NCI-H2171 treated with DMSO at 0.1 percent for 48 hours (cell line): ENCODE measurements around the gene ZBTB8B.

Source experiments
- DNase-seq: peaks from one replicate; lab custom pipeline; 2025; lab: John Stamatoyannopoulos, UW

The ZBTB8B gene

DNA sequence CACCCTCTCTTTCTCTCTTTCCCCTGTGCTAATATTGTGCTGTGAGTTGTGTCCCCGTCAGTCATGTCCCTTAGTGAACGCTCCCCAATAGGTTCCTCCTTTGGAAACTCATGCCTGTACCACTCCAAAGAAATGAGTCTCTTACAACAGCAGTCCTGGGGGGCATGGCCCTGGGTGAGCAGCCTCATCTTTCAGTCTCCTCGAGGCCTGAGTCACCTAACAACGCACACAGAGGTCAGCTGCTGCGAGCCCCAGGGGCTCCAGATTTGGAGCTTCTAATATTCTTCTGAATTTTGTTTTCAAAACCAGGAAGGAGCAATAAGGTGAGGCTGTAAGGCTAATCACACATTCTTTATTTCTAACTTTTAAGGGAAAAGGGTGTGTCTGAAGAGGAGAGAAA, 43.9 kb downstream of the ZBTB8B start:
- DNase-seq = no peak

DNA sequence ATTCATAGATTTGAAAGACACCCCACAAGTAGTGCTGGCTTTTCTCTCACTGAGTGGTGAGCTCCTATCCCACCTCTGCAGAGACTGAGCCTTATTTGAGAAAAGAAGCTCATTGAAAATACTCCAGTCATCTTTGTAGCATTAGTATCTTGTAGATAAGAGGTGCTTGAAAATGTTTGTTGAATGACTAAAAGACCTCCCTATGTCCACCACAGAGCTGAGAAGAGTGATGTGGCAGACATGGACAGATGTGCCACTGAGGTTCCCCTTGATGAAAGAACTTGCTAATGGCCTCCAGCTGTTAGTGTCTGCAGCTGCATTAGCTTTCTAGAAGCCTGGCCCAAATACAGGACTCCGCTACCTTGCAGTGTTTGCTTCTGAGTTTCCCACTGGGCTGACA, 45.1 kb downstream of the ZBTB8B start:
- DNase-seq = no peak
